ENCODE results near the gene LRRC3. TPM values are rescaled to one million over a fixed set of nuclear protein-coding genes. Genes with fewer than 3 reads are reported as not detected.

The LRRC3 gene
- total RNA-seq, 2 experiments from 2014 or later = 3.7 to 3.8 TPM

GRCh38 chr21:44462086-44462833 lies 7.0 kb downstream of the LRRC3 start:
- no peaks in the 10 kb centered on the region for H3K36me3 Mint-ChIP-seq (ENCODE audit: low read depth)
- no peaks in the 10 kb centered on the region for H3K27me3 Mint-ChIP-seq
- H3K27ac Mint-ChIP-seq = no peak overlapping the region
- peaks cover 3% of the 10 kb centered on the region for H3K9me3 Mint-ChIP-seq
- no peak for DNase-seq
- H3K4me1 Mint-ChIP-seq = no peaks in the 10 kb centered on the region
- H3K4me3 Mint-ChIP-seq = no peak overlapping the region
- CTCF ChIA-PET = no interaction called here
- POLR2A ChIA-PET = no interaction called here

GRCh38 chr21:44462834-44463200 lies 7.5 kb downstream of the LRRC3 start:
- ChIA-PET CTCF (no interaction called here), POLR2A (no interaction called here)
- peaks cover 3% of the 10 kb centered on the region for H3K9me3 Mint-ChIP-seq
- H3K4me1 Mint-ChIP-seq = no peaks in the 10 kb centered on the region
- DNase-seq = no peak
- no peaks in the 10 kb centered on the region for H3K27me3 Mint-ChIP-seq
- H3K36me3 Mint-ChIP-seq (ENCODE audit: low read depth) = no peaks in the 10 kb centered on the region
- no peak overlapping the region for H3K27ac Mint-ChIP-seq
- no peak overlapping the region for H3K4me3 Mint-ChIP-seq

GRCh38 chr21:44463724-44464123 lies 8.4 kb downstream of the LRRC3 start:
- no peak for DNase-seq

GRCh38 chr21:44464351-44464750 lies 9.0 kb downstream of the LRRC3 start:
- Mint-ChIP-seq H3K4me3 (no peak overlapping the region), H3K27me3 (no peaks in the 10 kb centered on the region), H3K27ac (no peak overlapping the region), H3K36me3 (ENCODE audit: low read depth) (no peaks in the 10 kb centered on the region), H3K4me1 (no peaks in the 10 kb centered on the region), H3K9me3 (peaks cover 3% of the 10 kb centered on the region)
- DNase-seq = no peak
- ChIA-PET POLR2A (no interaction called here), CTCF (no interaction called here)

More at GRCh38 chr21:44463724-44464123, 8.4 kb downstream of the LRRC3 start:
- H3K4me3 Mint-ChIP-seq = no peak overlapping the region
- H3K27me3 Mint-ChIP-seq = no peaks in the 10 kb centered on the region
- CTCF ChIA-PET = no interaction called here
- POLR2A ChIA-PET = no interaction called here
- no peaks in the 10 kb centered on the region for H3K4me1 Mint-ChIP-seq
- no peaks in the 10 kb centered on the region for H3K36me3 Mint-ChIP-seq (ENCODE audit: low read depth)
- peaks cover 3% of the 10 kb centered on the region for H3K9me3 Mint-ChIP-seq
- no peak overlapping the region for H3K27ac Mint-ChIP-seq

GRCh38 chr21:44466351-44466954 lies 11.1 kb downstream of the LRRC3 start:
- POLR2A ChIA-PET = no interaction called here
- no peak overlapping the region for H3K4me3 Mint-ChIP-seq

GRCh38 chr21:44466996-44467858 lies 11.9 kb downstream of the LRRC3 start:
- no peak overlapping the region for H3K27ac Mint-ChIP-seq
- no peaks in the 10 kb centered on the region for H3K27me3 Mint-ChIP-seq
- ChIA-PET POLR2A (no interaction called here), CTCF (no interaction called here)
- H3K9me3 Mint-ChIP-seq = peaks cover 3% of the 10 kb centered on the region
- H3K4me3 Mint-ChIP-seq = no peak overlapping the region
- no peaks in the 10 kb centered on the region for H3K36me3 Mint-ChIP-seq (ENCODE audit: low read depth)
- H3K4me1 Mint-ChIP-seq = no peaks in the 10 kb centered on the region
- no peak for DNase-seq

More at GRCh38 chr21:44466351-44466954, 11.1 kb downstream of the LRRC3 start:
- peaks cover 3% of the 10 kb centered on the region for H3K9me3 Mint-ChIP-seq
- DNase-seq = no peak
- CTCF ChIA-PET = no interaction called here
- H3K27ac Mint-ChIP-seq = no peak overlapping the region
- no peaks in the 10 kb centered on the region for H3K36me3 Mint-ChIP-seq (ENCODE audit: low read depth)
- no peaks in the 10 kb centered on the region for H3K27me3 Mint-ChIP-seq
- no peaks in the 10 kb centered on the region for H3K4me1 Mint-ChIP-seq

- peaks cover 3% of the 10 kb centered on the region for H3K9me3 Mint-ChIP-seq
Measured at GRCh38 chr21:44467859-44468195, 12.5 kb downstream of the LRRC3 start.

GRCh38 chr21:44471341-44471740 lies 16.0 kb downstream of the LRRC3 start:
- H3K27ac Mint-ChIP-seq = no peak overlapping the region
- no peak overlapping the region for H3K4me3 Mint-ChIP-seq
- H3K36me3 Mint-ChIP-seq (ENCODE audit: low read depth) = no peaks in the 10 kb centered on the region
- no peaks in the 10 kb centered on the region for H3K27me3 Mint-ChIP-seq
- ChIA-PET CTCF (no interaction called here), POLR2A (no interaction called here)
- no peak for DNase-seq
- no peaks in the 10 kb centered on the region for H3K4me1 Mint-ChIP-seq
- H3K9me3 Mint-ChIP-seq = no peaks in the 10 kb centered on the region

More at GRCh38 chr21:44467859-44468195, 12.5 kb downstream of the LRRC3 start:
- no peak for DNase-seq
- Mint-ChIP-seq H3K4me3 (no peak overlapping the region), H3K27me3 (no peaks in the 10 kb centered on the region), H3K36me3 (ENCODE audit: low read depth) (no peaks in the 10 kb centered on the region), H3K4me1 (no peaks in the 10 kb centered on the region), H3K27ac (no peak overlapping the region)
- CTCF ChIA-PET = no interaction called here
- POLR2A ChIA-PET = no interaction called here

- POLR2A ChIA-PET = no interaction called here
- no peaks in the 10 kb centered on the region for H3K27me3 Mint-ChIP-seq
- H3K4me3 Mint-ChIP-seq = no peak overlapping the region
- no peaks in the 10 kb centered on the region for H3K4me1 Mint-ChIP-seq
- H3K9me3 Mint-ChIP-seq = no peaks in the 10 kb centered on the region
- no peaks in the 10 kb centered on the region for H3K36me3 Mint-ChIP-seq (ENCODE audit: low read depth)
- H3K27ac Mint-ChIP-seq = no peak overlapping the region
- CTCF ChIA-PET = no interaction called here
- no peak for DNase-seq
Measured at GRCh38 chr21:44471996-44472395, 16.7 kb downstream of the LRRC3 start.

GRCh38 chr21:44473915-44474555 lies 18.7 kb downstream of the LRRC3 start:
- H3K4me1 Mint-ChIP-seq = peaks cover 2% of the 10 kb centered on the region
- ChIA-PET POLR2A (no interaction called here), CTCF (no interaction called here)
- H3K4me3 Mint-ChIP-seq = no peak overlapping the region
- H3K36me3 Mint-ChIP-seq (ENCODE audit: low read depth) = no peaks in the 10 kb centered on the region
- no peaks in the 10 kb centered on the region for H3K27me3 Mint-ChIP-seq
- no peak for DNase-seq
- no peaks in the 10 kb centered on the region for H3K9me3 Mint-ChIP-seq
- no peak overlapping the region for H3K27ac Mint-ChIP-seq

GRCh38 chr21:44475266-44475845 lies 20.0 kb downstream of the LRRC3 start:
- Mint-ChIP-seq H3K36me3 (ENCODE audit: low read depth) (no peaks in the 10 kb centered on the region), H3K27ac (no peak overlapping the region), H3K9me3 (no peaks in the 10 kb centered on the region), H3K4me3 (no peak overlapping the region), H3K27me3 (no peaks in the 10 kb centered on the region), H3K4me1 (peaks cover 7% of the 10 kb centered on the region)
- POLR2A ChIA-PET = no interaction called here
- no peak for DNase-seq
- CTCF ChIA-PET = no interaction called here

- Mint-ChIP-seq H3K36me3 (ENCODE audit: low read depth) (no peaks in the 10 kb centered on the region), H3K27ac (no peak overlapping the region), H3K9me3 (no peaks in the 10 kb centered on the region), H3K27me3 (peaks cover 2% of the 10 kb centered on the region), H3K4me1 (peaks cover 7% of the 10 kb centered on the region), H3K4me3 (no peak overlapping the region)
- CTCF ChIA-PET = no interaction called here
- POLR2A ChIA-PET = no interaction called here
- no peak for DNase-seq
Measured at GRCh38 chr21:44477131-44477530, 21.8 kb downstream of the LRRC3 start.

- Mint-ChIP-seq H3K9me3 (no peaks in the 10 kb centered on the region), H3K27me3 (peaks cover 5% of the 10 kb centered on the region), H3K4me3 (no peak overlapping the region), H3K27ac (no peak overlapping the region), H3K4me1 (peaks cover 7% of the 10 kb centered on the region), H3K36me3 (ENCODE audit: low read depth) (no peaks in the 10 kb centered on the region)
- ChIA-PET POLR2A (no interaction called here), CTCF (no interaction called here)
- no peak for DNase-seq
Measured at GRCh38 chr21:44477712-44478111, 22.4 kb downstream of the LRRC3 start.
